ENCODE results near the gene ZMAT5. TPM values are rescaled to one million over a fixed set of nuclear protein-coding genes. Genes with fewer than 3 reads are reported as not detected.

ZMAT5 gene
- total and polyA plus RNA-seq, 9 of the 15 experiments (the other 6 are each of a cell fraction or from before 2014, with no cell fraction given), result 2.0 to 25.2 (median 11.9) TPM

DNA sequence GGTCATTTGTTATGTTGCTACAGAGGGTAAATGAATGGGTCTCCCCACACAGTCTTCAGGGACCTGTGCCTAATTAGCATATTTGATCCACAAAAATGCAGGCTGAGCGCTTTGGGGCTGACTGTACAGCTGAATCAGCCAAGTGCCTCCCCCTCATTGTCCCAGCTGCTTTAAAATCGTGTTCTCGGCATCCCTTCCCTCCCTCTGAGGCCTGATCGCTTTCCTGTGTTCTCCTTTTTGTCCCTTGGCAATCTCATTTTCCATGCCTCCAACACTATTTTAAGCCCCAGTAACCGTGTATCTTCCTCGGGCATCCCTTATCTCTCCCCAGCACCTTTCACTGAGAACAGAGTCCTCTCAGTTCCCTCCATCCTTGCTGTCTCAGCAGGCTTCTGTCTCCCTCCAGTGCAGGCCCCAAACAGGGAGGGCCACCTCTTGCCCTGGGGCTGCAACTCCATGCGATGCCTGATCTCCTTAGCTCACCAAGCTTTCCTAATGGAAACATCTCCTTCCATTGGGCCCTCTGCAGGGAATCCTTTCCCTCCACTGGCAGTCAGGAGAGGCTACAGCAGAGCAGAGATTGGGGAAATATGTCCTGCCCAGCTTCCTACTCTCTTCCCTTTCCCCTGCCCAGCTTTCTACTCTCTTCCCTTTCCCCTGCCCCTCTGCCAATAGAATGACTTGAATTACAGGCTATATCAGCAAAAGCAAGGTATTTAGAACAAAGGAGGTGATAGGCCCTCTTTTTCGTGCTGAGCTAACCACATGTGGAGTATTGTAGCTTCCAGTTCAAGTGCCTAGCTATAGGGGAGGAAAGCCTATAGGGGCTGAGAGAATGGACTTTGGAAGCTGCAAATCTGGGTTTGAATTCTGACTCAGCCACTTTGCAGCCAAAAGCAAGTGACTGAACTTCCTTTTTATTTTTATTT lies 14.2 kb upstream of the ZMAT5 start:
- Histone ChIP-seq H3K4me3 (no peak overlapping the region), H3K79me2 (ENCODE audit: control insufficient read depth, insufficient read depth, low read length) (no peaks in the 10 kb centered on the region), H3K27me3 (ENCODE audit: control insufficient read depth in 2 of 2, insufficient read depth in 2 of 2, low read length in 2 of 2) (no peaks in the 10 kb centered on the region), H2AFZ (ENCODE audit: low read depth, low read length) (peak overlapping the region; percentile 57), H3K4me2 (ENCODE audit: insufficient read depth, low read length) (peak overlapping the region; percentile 56), H3K9me1 (ENCODE audit: control insufficient read depth, insufficient read depth, low read length) (no peaks in the 10 kb centered on the region), H4K20me1 (replicated peaks; ENCODE audit: control insufficient read depth, insufficient read depth, low read length) (no peaks in the 10 kb centered on the region), H3K36me3 (ENCODE audit: control insufficient read depth, insufficient read depth, low read length) (no peaks in the 10 kb centered on the region), H3K27ac (ENCODE audit: extremely low read depth, low read depth, low read length) (peak overlapping the region; percentile 65; the same call in 1 of the 3 replicates), H3K4me1 (replicated peaks in 1 of 2; ENCODE audit: control insufficient read depth in 2 of 2, insufficient read depth in 2 of 2, low read length in 2 of 2) (peaks cover 15 to 20% of the 10 kb centered on the region in 2 experiments), H3K9ac (ENCODE audit: insufficient read depth in 1 of 2, low read depth in 2 of 2, low read length in 2 of 2) (peak overlapping the region; percentile 26 to 75; a peak in 3 of 4 replicates), H3K9me3 (replicated peaks; ENCODE audit: control insufficient read depth, insufficient read depth, low read depth, low read length) (no peaks in the 10 kb centered on the region)
- peak; percentile 96 for ATAC-seq
- WGBS (ENCODE audit: insufficient coverage, low coverage, missing lambda C conversion rate), result 3% methylated on average over 8 of the region's 8 CpGs
- FAIRE-seq, result peak; percentile 97
- ChIA-PET POLR2A (interaction anchor here (1.0 to 1.3 kb wide), 3 partner anchors 14 to 29 kb away, joined by 4 read pairs; partner anchors contain the start of genes UQCR10 and ZMAT5), CTCF (ENCODE audit: low intra/inter-chr PET ratio) (no interaction called here)
- in situ Hi-C loops (cut with MboI), result no loop called here
- DNase-seq (ENCODE audit: extremely low read depth in 1 of 4, low spot score in 3 of 4), result peak; percentile 77 to 89 (median 84)
- BruUV-seq (replicated peaks), result no TSS peak
- intact Hi-C loops (cut with micrococcal nuclease), result no loop called here
- TF ChIP-seq SMAD3 (CRISPR knock-in tag; conservative IDR thresholded peaks at IDR 0.05) (no peak), ZNF143 (CRISPR knock-in tag; IDR thresholded peaks at IDR 0.05) (no peak), ZKSCAN8 (CRISPR knock-in tag; IDR thresholded peaks at IDR 0.05) (peak; percentile 63; the same call in 1 of the 2 replicates), STAT5A (IDR thresholded peaks at IDR 0.05; ENCODE audit: borderline replicate concordance, low read length) (peak; percentile 81), CBX5 (IDR thresholded peaks at IDR 0.05; ENCODE audit: borderline replicate concordance, low read depth) (peak; percentile 52; the same call in 1 of the 2 replicates)
- TF ChIP-seq, protein P1, sequence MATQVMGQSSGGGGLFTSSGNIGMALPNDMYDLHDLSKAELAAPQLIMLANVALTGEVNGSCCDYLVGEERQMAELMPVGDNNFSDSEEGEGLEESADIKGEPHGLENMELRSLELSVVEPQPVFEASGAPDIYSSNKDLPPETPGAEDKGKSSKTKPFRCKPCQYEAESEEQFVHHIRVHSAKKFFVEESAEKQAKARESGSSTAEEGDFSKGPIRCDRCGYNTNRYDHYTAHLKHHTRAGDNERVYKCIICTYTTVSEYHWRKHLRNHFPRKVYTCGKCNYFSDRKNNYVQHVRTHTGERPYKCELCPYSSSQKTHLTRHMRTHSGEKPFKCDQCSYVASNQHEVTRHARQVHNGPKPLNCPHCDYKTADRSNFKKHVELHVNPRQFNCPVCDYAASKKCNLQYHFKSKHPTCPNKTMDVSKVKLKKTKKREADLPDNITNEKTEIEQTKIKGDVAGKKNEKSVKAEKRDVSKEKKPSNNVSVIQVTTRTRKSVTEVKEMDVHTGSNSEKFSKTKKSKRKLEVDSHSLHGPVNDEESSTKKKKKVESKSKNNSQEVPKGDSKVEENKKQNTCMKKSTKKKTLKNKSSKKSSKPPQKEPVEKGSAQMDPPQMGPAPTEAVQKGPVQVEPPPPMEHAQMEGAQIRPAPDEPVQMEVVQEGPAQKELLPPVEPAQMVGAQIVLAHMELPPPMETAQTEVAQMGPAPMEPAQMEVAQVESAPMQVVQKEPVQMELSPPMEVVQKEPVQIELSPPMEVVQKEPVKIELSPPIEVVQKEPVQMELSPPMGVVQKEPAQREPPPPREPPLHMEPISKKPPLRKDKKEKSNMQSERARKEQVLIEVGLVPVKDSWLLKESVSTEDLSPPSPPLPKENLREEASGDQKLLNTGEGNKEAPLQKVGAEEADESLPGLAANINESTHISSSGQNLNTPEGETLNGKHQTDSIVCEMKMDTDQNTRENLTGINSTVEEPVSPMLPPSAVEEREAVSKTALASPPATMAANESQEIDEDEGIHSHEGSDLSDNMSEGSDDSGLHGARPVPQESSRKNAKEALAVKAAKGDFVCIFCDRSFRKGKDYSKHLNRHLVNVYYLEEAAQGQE (IDR thresholded peaks at IDR 0.05; ENCODE audit: borderline replicate concordance), result peak; percentile 58
- TF ChIP-seq, protein P1 (CRISPR knock-in tag; IDR thresholded peaks at IDR 0.05; ENCODE audit: low read depth), result no peak
